Fibroblast of gingiva (primary cell): Measurements from ENCODE around the gene LRP5.
"Not testable (repeated sequence)": the region's sequence is repeated elsewhere in the genome, so short reads cannot be mapped to it uniquely, and the experiment has no call there.

Experiments
- DNase-seq: peaks from one replicate; pipeline ENCODE4 v3.0.0-alpha.2; 2011; ENCODE audit warnings: low read depth

The LRP5 gene

GRCh38 chr11:68423481-68423880 lies 111.1 kb downstream of the LRP5 start:
- no peak for DNase-seq

DNA sequence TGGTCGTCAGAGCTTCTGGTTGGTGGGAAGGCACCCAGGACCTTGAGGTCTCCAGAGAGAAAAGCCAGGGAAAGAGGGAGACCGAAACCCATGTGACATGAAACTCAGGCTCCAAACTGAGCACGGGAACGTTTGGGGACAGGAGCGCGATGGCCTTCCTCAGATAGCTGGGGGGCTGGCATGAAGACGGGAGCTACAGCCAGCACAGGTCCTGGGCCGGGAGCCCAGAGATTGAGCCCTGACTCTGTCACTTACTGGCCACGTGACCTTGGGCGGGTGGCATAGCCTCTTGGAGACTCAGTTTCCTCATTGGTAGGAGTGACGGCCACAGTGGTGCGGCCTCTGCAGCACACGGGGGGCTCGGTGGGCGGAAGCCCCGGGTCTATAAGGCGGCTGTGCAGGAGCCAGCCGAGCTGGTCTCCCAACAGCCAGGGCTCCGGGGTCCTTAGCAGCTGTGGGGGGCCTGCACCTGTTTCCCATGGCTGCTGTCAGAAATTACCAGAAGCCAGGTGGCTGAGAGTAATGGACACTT lies 111.8 kb downstream of the LRP5 start:
- DNase-seq, result no peak

DNA sequence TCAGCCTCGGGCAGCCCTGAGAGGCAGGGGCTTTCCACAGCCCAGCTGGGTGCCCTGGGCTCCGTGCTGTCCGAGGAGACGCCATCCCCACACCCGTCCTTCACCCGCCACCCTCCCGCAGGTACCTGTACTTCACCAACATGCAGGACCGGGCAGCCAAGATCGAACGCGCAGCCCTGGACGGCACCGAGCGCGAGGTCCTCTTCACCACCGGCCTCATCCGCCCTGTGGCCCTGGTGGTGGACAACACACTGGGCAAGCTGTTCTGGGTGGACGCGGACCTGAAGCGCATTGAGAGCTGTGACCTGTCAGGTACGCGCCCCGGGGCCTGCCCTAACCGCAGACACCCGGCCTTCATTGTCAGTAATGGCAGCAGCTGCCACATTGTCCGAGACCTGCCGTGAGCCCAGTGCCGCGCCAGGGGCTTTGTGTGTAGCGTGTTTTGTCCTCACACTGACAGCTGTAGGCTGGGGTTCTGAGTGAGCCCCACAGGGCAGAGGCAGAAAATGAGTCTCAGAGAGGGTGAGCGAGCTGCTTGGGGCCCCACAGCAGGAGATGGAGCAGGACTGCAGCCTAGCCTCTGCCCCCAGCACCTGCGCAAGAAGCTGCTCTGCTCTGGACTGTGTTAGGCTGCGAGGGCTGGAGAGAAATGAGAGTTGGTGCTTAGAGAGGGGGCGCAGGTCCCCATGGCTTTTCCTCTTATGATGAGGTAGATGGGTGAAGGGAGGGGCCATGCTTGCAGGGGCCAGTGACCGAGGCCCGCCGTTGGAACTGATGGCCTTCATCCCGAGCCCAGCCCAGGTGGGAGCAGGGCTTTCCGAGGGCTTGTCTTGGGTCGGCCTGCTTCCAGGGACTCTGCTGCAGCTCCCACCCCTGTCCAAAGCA lies 112.8 kb downstream of the LRP5 start:
- DNase-seq, result no peak

GRCh38 chr11:68425866-68426380 lies 113.5 kb downstream of the LRP5 start:
- DNase-seq, result no peak

GRCh38 chr11:68429661-68430060 lies 117.3 kb downstream of the LRP5 start:
- no peak for DNase-seq

GRCh38 chr11:68430384-68430783 lies 118.0 kb downstream of the LRP5 start:
- no peak for DNase-seq

DNA sequence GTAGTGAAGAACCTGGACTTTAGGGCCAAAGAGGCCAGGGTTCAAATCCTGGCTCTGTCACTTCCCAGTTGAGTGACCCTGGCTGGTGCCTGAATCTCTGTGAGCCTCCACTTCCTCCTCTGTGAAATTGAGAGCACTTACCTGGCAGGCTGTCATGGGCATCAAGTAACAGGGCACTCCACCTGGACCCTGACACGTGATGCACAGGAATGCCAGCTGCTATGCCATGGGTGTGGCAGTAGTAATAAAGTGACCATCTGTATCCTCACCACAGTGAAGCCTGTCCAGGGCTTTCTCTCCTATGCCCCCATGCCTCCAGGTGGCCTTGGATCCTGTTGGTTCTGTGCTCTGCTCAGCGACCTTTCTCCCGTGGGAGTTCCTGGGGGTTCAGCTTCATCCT lies 118.4 kb downstream of the LRP5 start:
- no peak for DNase-seq

GRCh38 chr11:68431984-68432645 lies 119.7 kb downstream of the LRP5 start:
- no peak for DNase-seq

- DNase-seq, result no peak
Measured at GRCh38 chr11:68432874-68433273, 120.5 kb downstream of the LRP5 start.

- DNase-seq, result no peak
Measured at GRCh38 chr11:68433541-68433940, 121.2 kb downstream of the LRP5 start.

GRCh38 chr11:68434159-68434558 lies 121.8 kb downstream of the LRP5 start:
- DNase-seq, result not testable (repeated sequence)

GRCh38 chr11:68436162-68436888 lies 123.9 kb downstream of the LRP5 start:
- DNase-seq, result no peak

DNA sequence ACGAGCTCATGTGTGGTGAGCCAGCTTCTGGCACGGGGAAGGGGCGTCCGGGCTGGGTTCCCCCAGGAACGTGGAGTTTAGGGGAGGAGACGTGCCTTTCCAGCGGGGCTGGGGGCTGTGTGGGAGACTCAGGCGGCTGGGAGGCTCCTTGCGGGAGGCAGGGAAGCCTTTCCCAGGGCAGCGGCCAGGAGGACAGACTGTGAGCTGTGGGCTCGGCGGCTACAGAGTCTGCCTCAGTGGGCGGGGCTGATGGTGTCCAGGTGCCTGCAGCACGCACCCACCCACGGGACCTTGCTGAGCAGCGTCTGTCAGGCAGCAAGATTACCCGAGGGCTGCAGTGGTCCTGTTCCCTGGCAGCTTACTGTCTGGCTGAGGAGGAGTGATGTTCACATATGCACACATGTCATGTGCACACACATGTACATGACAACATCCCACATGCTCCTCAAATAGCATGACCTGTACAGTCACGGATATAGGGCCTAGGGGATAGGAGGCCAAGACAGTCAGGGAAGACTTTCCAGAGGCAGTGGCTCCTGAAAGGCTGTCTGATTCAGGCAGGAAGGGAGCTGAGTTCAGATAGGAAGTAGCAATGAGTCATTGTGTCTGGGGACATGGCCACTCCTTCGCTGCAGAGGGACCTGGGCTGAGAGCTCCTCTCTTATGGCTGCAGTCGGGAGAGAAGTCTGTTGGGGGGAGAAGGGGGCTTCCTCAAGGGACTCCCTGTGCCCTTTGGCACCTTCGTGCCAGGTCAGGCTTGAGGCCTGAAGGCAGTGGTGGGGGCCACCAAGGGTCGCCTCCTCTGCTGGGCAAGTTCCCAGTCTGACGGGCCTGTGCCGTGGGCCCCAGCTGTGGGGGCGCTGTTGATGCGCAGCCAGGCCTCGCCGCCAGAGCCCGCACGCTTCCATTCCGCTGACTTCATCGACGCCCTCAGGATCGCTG lies 124.9 kb downstream of the LRP5 start:
- DNase-seq, result peak; percentile 16

GRCh38 chr11:68437927-68438657 lies 125.7 kb downstream of the LRP5 start:
- no peak for DNase-seq

DNA sequence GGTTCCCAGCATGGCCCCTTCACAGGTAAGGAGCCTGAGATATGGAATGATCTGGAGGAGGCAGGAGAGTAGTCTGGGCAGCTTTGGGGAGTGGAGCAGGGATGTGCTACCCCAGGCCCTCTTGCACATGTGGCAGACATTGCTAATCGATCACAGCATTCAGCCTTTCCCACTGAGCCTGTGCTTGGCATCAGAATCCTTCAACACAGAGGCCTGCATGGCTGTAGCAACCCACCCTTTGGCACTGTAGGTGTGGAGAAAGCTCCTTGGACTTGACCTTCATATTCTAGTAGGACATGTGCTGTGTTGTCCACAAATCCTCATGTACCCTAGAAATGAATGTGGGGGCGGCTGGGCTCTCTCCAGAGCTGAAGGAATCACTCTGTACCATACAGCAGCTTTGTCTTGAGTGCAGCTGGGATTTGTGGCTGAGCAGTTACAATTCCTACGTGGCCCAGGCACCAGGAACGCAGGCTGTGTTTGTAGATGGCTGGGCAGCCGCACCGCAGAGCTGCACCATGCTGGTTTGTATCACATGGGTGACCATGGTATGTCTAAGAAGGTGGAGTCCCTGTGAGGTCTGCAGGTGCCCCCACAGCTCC lies 126.4 kb downstream of the LRP5 start:
- DNase-seq, result no peak

- DNase-seq, result no peak
Measured at GRCh38 chr11:68439355-68440065, 127.1 kb downstream of the LRP5 start.

DNA sequence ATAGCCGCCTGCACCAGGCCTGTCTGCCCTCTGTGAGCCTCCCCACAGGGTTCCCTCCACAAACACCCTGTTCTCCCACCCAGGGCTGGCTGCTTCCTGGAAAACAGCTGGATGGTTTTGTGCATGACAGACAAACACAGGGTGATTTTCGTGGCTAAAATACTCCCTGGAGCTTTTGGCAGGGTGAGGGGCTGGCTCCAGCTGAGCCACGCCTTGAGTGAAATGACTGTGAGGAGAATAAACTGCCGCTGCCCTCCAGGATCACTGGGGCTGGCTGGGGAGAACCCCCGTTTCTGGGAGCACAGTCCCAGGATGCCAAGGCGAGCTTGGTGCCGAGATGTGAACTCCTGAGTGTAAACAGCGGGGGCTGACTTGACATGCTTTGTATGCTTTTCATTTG lies 127.8 kb downstream of the LRP5 start:
- no peak for DNase-seq

DNA sequence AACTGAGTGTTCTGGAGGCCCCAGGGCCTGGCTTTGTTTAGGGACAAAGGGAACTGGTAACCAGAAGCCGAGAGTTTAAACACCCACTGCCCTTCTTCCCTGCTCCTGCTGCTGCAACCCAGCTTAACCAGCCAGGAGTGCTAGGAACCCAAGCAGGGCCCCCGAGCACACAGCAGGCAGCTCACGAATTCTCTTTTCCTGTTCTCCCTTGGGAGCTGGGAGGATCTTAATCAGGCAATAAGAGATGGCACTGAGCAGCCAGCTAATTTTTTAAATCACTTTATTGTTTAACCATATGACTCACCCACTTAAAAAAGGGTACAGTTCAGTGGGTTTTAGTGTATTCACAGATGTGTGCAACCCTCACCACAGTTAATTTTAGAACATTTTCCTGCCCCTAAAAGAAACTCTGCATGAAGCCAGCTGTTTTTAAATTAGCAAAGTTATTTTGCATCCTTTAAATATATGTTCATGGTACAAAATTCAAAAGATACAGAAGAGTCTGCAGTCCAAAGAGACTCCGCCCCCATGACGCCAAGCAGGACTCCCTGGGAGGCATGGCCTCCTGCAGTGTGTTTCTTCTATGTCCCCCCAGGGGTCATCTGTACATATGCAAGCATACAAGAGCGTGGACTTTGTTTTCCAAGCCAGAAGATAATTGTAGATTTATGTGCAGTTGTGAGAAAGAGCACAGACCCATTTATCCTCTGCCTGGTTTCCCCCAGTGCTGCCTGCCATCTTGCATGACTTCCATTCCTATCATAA lies 129.3 kb downstream of the LRP5 start:
- DNase-seq, result peak; percentile 68

- DNase-seq, result no peak
Measured at GRCh38 chr11:68442433-68442832, 130.0 kb downstream of the LRP5 start.
